Retinal pigment epithelial cell (primary cell): ENCODE measurements around the gene ADAM22.

Experiments
- DNase-seq: peaks from one replicate; pipeline ENCODE4 v3.0.0-alpha.2; 2010; ENCODE audit warnings: low read depth
- H3K4me3 ChIP-seq: 2 replicates; pipeline ENCODE4 v1.5.1; 2011; ENCODE audit warnings: mild to moderate bottlenecking, low read length, control low read depth, moderate library complexity
- CTCF ChIP-seq: conservative IDR thresholded peaks from 2 replicates; pipeline ENCODE4 v1.5.1; 2011; ENCODE audit warnings: low read depth, low read length, control low read depth, inconsistent platforms

Gene ADAM22

GRCh38 chr7:88069093-88069492 is 135.0 kb downstream of the ADAM22 start:
- no peak overlapping the region for H3K4me3 ChIP-seq
- no peak for DNase-seq
- no peak for TF ChIP-seq CTCF

GRCh38 chr7:88071994-88072714 is 138.1 kb downstream of the ADAM22 start:
- no peak for DNase-seq
- H3K4me3 ChIP-seq, result no peak overlapping the region
- TF ChIP-seq CTCF, result no peak

- no peak for TF ChIP-seq CTCF
- no peak overlapping the region for H3K4me3 ChIP-seq
- no peak for DNase-seq
These were observed 138.6 kb downstream of the ADAM22 start for GRCh38 chr7:88072715-88073055.

GRCh38 chr7:88073626-88074025 is 139.6 kb downstream of the ADAM22 start:
- DNase-seq, result no peak
- no peak overlapping the region for H3K4me3 ChIP-seq
- no peak for TF ChIP-seq CTCF

- no peak for DNase-seq
- no peak for TF ChIP-seq CTCF
- H3K4me3 ChIP-seq, result no peak overlapping the region
These were observed 141.2 kb downstream of the ADAM22 start for GRCh38 chr7:88075216-88075615.

GRCh38 chr7:88083883-88084282 is 149.8 kb downstream of the ADAM22 start:
- DNase-seq, result no peak
- no peak for TF ChIP-seq CTCF
- no peak overlapping the region for H3K4me3 ChIP-seq

GRCh38 chr7:88089561-88089960 is 155.5 kb downstream of the ADAM22 start:
- no peak for DNase-seq
- H3K4me3 ChIP-seq, result no peak overlapping the region
- no peak for TF ChIP-seq CTCF
